Psoas muscle (tissue), 8 donors: ENCODE results near the gene COL15A1. TPM values are rescaled to one million over a fixed set of nuclear protein-coding genes. Genes with fewer than 3 reads are reported as not detected.

ENCODE experiments used
- ATAC-seq, 4 donors: fragments of 200-7000 bp; cut with Tn5 transposase; one replicate each; pipeline ENCODE4 v1.9.1; 2020; ENCODE audit warnings: moderate library complexity in 3 of 4, mild to moderate bottlenecking in 2 of 4
- DNase-seq, 2 donors: peaks; one replicate each; pipeline ENCODE4 v3.0.0-alpha.2; 2020
- H3K27ac ChIP-seq: fragments of 200-600 bp; one replicate; pipeline ENCODE4 v1.8.0; 2022
- H3K27me3 ChIP-seq, 3 donors: fragments of 200-600 bp in 1 of 3; one replicate each; pipeline versions ENCODE4 v1.6.1 to v1.8.0; 2013 to 2022; ENCODE audit warnings: low read length in 2 of 3, mild to moderate bottlenecking in 2 of 3, moderate library complexity in 1 of 3; ENCODE audit not compliant: insufficient read depth in 3 of 3
- H3K36me3 ChIP-seq, 2 donors: fragments of 200-600 bp in 1 of 2; one replicate each; pipeline versions ENCODE4 v1.6.1 to v1.8.0; 2013 to 2022; ENCODE audit warnings: low read depth in 1 of 2, mild to moderate bottlenecking in 1 of 2, moderate library complexity in 1 of 2; ENCODE audit not compliant: insufficient read depth in 1 of 2
- H3K4me1 ChIP-seq: fragments of 200-600 bp; one replicate; pipeline ENCODE4 v1.8.0; 2022
- H3K4me3 ChIP-seq: fragments of 200-600 bp; one replicate; pipeline ENCODE4 v1.8.0; 2022; ENCODE audit warnings: mild to moderate bottlenecking
- H3K9me3 ChIP-seq: fragments of 200-600 bp; one replicate; pipeline ENCODE4 v1.8.0; 2022
- WGBS, 3 donors: extraction: QIAGEN DNeasy Blood & Tissue Kit; methylation state at CpG; one replicate each; pipeline versions ENCODE4 v1.1.6 to v1.1.7; 2013; 5-methylcytosine and 5-hydroxymethylcytosine counted together
- intact Hi-C, 2 donors: fragments of 100-400 bp; cut with DNase I; formaldehyde crosslinking; loops; one replicate each; pipeline versions ENCODE4 v1.11.0 to v1.14.2; 2022
- polyA plus RNA-seq, 3 donors: library from polyadenylated mRNA; stranded (reverse); fragments of 200-250 nt; gene quantifications; one replicate each; pipeline ENCODE4 v1.2.3, GENCODE V29; 2013
- total RNA-seq, 4 donors: library from RNA; stranded (reverse); fragmentation: NEBNext Ultra II Directional in 2 of 4; extraction: Animal tissue kit (Norgen Biotek cat#: 25700) in 2 of 4; gene quantifications; one replicate each; pipeline versions ENCODE4 v1.2.1 to v1.2.4, GENCODE V29; 2021 to 2023
- TF ChIP-seq, protein P1 (sequence below): fragments of 200-600 bp; IDR thresholded peaks from one replicate; pipeline ENCODE4 v1.8.0; 2022; ENCODE audit warnings: antibody characterized with exemption
- donor health status: healthy with polysubstance abuse.
- donor health status: DM: no; HTN: no; CAD: no; lungs with moderate emphysema.
- donor health status: Bipolar disorder and iron deficiency.
- donor health status: healthy.
- donor health status: DM: yes; HTN: yes; CAD: no.
- donor health status: DM: no; HTN: no; CAD: no.
- donor health status: DM: no; HTN: no; CAD: no.
- donor health status: DM: yes; HTN: yes; CAD: no.

COL15A1 gene
- total and polyA plus RNA-seq, 7 donors: 2.9 to 34.7 (median 7.5) TPM

DNA sequence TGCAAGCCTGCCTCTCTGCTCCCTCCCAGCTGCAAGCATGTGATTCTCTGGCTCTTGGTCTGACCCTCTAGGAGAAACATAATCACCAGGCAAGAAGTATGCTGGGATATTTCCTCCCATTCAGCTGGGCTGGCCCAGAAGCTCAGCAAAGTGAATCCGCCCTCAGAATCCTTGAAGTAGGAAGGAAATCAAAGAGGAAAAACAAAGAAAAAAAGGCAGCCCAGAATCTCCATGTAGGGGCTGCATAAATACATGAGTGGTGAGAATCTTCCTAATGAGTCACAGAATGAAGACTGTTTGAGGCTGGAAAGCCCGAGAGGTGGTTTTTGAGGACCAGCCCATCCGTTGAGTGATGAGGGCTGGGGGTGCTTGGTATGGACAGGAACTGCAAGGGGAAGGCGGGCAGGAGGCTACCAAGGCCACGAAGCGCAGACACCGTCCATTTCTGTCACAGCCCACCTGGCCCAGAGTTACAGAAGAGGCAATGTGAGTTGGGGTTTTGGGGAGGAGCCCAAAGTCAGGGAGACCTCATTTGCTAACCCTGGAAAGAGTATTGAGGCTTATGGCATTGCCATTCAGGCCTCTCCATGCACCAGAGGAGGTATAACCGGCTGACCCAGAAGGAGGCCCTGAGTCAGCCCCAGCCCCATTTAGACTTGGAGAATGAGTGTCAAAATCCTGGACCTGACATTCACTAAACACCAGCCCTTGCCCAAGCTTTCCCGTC lies 127.8 kb downstream of the COL15A1 start:
- ATAC-seq: no peak
- no peak overlapping the region for H3K4me3 ChIP-seq
- H3K4me1 ChIP-seq: no peaks in the 10 kb centered on the region
- TF ChIP-seq, protein P1, sequence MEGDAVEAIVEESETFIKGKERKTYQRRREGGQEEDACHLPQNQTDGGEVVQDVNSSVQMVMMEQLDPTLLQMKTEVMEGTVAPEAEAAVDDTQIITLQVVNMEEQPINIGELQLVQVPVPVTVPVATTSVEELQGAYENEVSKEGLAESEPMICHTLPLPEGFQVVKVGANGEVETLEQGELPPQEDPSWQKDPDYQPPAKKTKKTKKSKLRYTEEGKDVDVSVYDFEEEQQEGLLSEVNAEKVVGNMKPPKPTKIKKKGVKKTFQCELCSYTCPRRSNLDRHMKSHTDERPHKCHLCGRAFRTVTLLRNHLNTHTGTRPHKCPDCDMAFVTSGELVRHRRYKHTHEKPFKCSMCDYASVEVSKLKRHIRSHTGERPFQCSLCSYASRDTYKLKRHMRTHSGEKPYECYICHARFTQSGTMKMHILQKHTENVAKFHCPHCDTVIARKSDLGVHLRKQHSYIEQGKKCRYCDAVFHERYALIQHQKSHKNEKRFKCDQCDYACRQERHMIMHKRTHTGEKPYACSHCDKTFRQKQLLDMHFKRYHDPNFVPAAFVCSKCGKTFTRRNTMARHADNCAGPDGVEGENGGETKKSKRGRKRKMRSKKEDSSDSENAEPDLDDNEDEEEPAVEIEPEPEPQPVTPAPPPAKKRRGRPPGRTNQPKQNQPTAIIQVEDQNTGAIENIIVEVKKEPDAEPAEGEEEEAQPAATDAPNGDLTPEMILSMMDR: no peak
- DNase-seq: no peak
- no peak overlapping the region for H3K27ac ChIP-seq
- WGBS, 3 donors: 81 to 91% (median 83%) methylated on average over 9 of the region's 9 CpGs
- no peaks in the 10 kb centered on the region for H3K9me3 ChIP-seq
- H3K36me3 ChIP-seq: peaks cover 0 to 4% of the 10 kb centered on the region in 2 donors
- H3K27me3 ChIP-seq: no peaks in the 10 kb centered on the region
- intact Hi-C loops: no loop called here

GRCh38 chr9:99072040-99072394 lies 128.3 kb downstream of the COL15A1 start:
- WGBS, 3 donors: 67 to 73% (median 71%) methylated on average over 6 of the region's 6 CpGs
- Histone ChIP-seq H3K27me3 (no peaks in the 10 kb centered on the region), H3K27ac (no peak overlapping the region), H3K4me1 (no peaks in the 10 kb centered on the region), H3K4me3 (no peak overlapping the region), H3K36me3 (peaks cover 0 to under 1% of the 10 kb centered on the region in 2 donors), H3K9me3 (no peaks in the 10 kb centered on the region)
- DNase-seq: no peak
- TF ChIP-seq, protein P1: no peak
- intact Hi-C loops: no loop called here
- no peak for ATAC-seq

GRCh38 chr9:99073347-99073746 lies 129.6 kb downstream of the COL15A1 start:
- no peak overlapping the region for H3K27ac ChIP-seq
- TF ChIP-seq, protein P1: no peak
- WGBS, 3 donors: 40 to 42% (median 41%) methylated on average over 2 of the region's 2 CpGs
- H3K36me3 ChIP-seq: no peaks in the 10 kb centered on the region
- no peaks in the 10 kb centered on the region for H3K9me3 ChIP-seq
- DNase-seq (no peak), ATAC-seq (no peak)
- intact Hi-C loops: no loop called here
- no peak overlapping the region for H3K4me3 ChIP-seq
- H3K27me3 ChIP-seq: no peaks in the 10 kb centered on the region
- H3K4me1 ChIP-seq: no peaks in the 10 kb centered on the region

- no peak overlapping the region for H3K27ac ChIP-seq
Observed at GRCh38 chr9:99073985-99074901, 130.5 kb downstream of the COL15A1 start.

More at GRCh38 chr9:99073985-99074901, 130.5 kb downstream of the COL15A1 start:
- Histone ChIP-seq H3K27me3 (no peaks in the 10 kb centered on the region), H3K9me3 (no peaks in the 10 kb centered on the region), H3K36me3 (no peaks in the 10 kb centered on the region), H3K4me3 (no peak overlapping the region), H3K4me1 (no peaks in the 10 kb centered on the region)
- TF ChIP-seq, protein P1: no peak
- 83 to 87% (median 83%) methylated on average over 8 of the region's 8 CpGs for WGBS, 3 donors
- ATAC-seq (no peak), DNase-seq (no peak)
- intact Hi-C loops: no loop called here
